ENCODE data around the gene GET4.

DNA sequence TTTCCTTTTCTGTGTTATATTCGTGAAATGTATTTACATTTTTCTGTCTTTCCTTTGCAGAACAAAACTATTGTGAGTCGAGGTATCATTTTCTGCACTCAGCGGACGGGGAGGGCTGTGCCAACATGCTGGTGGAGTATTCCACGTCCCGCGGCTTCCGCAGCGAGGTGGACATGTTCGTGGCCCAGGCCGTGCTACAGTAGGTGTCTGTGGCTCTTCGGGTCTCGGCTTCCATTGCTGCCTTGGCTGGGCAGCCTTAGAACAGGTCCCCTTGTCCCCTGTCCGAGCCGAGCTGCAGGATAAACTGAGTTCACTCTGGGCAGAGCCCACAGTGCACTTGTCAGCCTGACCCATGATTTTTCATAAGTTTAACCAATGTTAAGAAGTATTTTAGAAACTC lies 14.5 kb downstream of the GET4 start:
- TF ChIP-seq POLR2AphosphoS5 (IDR thresholded peaks at IDR 0.05; ENCODE audit: low read depth, low read length) (no peak), ZNF274 (IDR thresholded peaks at IDR 0.05; ENCODE audit: low read depth, low read length) (no peak), EZH2 (IDR thresholded peaks at IDR 0.05) (no peak), CEBPB (IDR thresholded peaks at IDR 0.05; ENCODE audit: low read depth) (no peak), FOSL1 (IDR thresholded peaks at IDR 0.05; ENCODE audit: low read depth) (no peak), SRF (IDR thresholded peaks at IDR 0.05; ENCODE audit: low read depth) (no peak)
- TF ChIP-seq, protein P1, sequence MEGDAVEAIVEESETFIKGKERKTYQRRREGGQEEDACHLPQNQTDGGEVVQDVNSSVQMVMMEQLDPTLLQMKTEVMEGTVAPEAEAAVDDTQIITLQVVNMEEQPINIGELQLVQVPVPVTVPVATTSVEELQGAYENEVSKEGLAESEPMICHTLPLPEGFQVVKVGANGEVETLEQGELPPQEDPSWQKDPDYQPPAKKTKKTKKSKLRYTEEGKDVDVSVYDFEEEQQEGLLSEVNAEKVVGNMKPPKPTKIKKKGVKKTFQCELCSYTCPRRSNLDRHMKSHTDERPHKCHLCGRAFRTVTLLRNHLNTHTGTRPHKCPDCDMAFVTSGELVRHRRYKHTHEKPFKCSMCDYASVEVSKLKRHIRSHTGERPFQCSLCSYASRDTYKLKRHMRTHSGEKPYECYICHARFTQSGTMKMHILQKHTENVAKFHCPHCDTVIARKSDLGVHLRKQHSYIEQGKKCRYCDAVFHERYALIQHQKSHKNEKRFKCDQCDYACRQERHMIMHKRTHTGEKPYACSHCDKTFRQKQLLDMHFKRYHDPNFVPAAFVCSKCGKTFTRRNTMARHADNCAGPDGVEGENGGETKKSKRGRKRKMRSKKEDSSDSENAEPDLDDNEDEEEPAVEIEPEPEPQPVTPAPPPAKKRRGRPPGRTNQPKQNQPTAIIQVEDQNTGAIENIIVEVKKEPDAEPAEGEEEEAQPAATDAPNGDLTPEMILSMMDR (IDR thresholded peaks at IDR 0.05 in 2 of 3, conservative IDR thresholded peaks at IDR 0.05 in 1 of 3; ENCODE audit: borderline replicate concordance in 1 of 3, insufficient read depth in 1 of 3, low read depth in 2 of 3, low read length in 2 of 3): no peak
- TF ChIP-seq, protein P2, sequence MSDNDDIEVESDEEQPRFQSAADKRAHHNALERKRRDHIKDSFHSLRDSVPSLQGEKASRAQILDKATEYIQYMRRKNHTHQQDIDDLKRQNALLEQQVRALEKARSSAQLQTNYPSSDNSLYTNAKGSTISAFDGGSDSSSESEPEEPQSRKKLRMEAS (IDR thresholded peaks at IDR 0.05): no peak
- TF ChIP-seq, protein P3, sequence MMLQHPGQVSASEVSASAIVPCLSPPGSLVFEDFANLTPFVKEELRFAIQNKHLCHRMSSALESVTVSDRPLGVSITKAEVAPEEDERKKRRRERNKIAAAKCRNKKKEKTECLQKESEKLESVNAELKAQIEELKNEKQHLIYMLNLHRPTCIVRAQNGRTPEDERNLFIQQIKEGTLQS (IDR thresholded peaks at IDR 0.05): no peak
